PC-9 (cell line): ENCODE measurements around the gene IL1R2. TPM values are rescaled to one million over a fixed set of nuclear protein-coding genes. Genes with fewer than 3 reads are reported as not detected.

Source experiments
- BruUV-seq: library from RNA; stranded (reverse); fragments of 400-500 nt; replicated peaks from 2 replicates; lab custom pipeline; 2021; lab: Mats Ljungman, UMichigan
- CTCF ChIA-PET: fragments of 300-600 bp; sonication (Branson Sonifier 250); formaldehyde crosslinking; loops from one replicate; lab custom pipeline; 2022; ENCODE audit warnings: antibody characterized with exemption; lab: Charles Lee
- POLR2A ChIA-PET: fragments of 300-600 bp; sonication (Branson Sonifier 250); formaldehyde crosslinking; loops from one replicate; lab custom pipeline; 2022; ENCODE audit warnings: antibody characterized with exemption; ENCODE audit not compliant: unreplicated experiment; lab: Charles Lee
- DNase-seq, 2 experiments: peaks; one replicate each; pipeline versions ENCODE4 v3.0.0 to v3.0.0-alpha.2; 2015 to 2022; ENCODE audit warnings: mixed read lengths in 1 of 2
- H2AFZ ChIP-seq: fragments of 200-600 bp; sonication (generic); 2 replicates; pipeline ENCODE4 v1.8.1; 2017; ENCODE audit warnings: antibody characterized with exemption
- H3F3A ChIP-seq: fragments of 200-600 bp; sonication (generic); 2 replicates; pipeline ENCODE4 v1.8.1; 2017; ENCODE audit warnings: antibody characterized with exemption, mild to moderate bottlenecking, low read depth; ENCODE audit not compliant: insufficient read depth
- H3K27ac ChIP-seq: fragments of 200-600 bp; sonication (generic); 2 replicates; pipeline ENCODE4 v1.6.1; 2016; ENCODE audit warnings: mixed run types
- H3K27me3 ChIP-seq: fragments of 200-600 bp; sonication (generic); 2 replicates; pipeline ENCODE4 v1.6.1; 2016; ENCODE audit warnings: low read depth, mixed run types; ENCODE audit not compliant: insufficient read depth
- H3K36me3 ChIP-seq: fragments of 200-600 bp; sonication (generic); 2 replicates; pipeline ENCODE4 v1.6.1; 2016; ENCODE audit warnings: low read depth, mixed run types
- H3K4me1 ChIP-seq: fragments of 200-600 bp; sonication (generic); replicated peaks from 2 replicates; pipeline ENCODE4 v1.6.1; 2016; ENCODE audit warnings: mixed run types; ENCODE audit not compliant: insufficient read depth
- H3K4me2 ChIP-seq: fragments of 200-600 bp; sonication (generic); 2 replicates; pipeline ENCODE4 v1.6.1; 2017; ENCODE audit warnings: mixed run types
- H3K4me3 ChIP-seq: fragments of 200-600 bp; sonication (generic); 2 replicates; pipeline ENCODE4 v1.6.1; 2016; ENCODE audit warnings: mixed run types
- H3K79me2 ChIP-seq: fragments of 200-600 bp; sonication (generic); 2 replicates; pipeline ENCODE4 v1.6.1; 2017; ENCODE audit warnings: low read depth, mixed run types
- H3K9me2 ChIP-seq: fragments of 200-600 bp; sonication (generic); 2 replicates; pipeline ENCODE4 v1.8.1; 2017; ENCODE audit warnings: mild to moderate bottlenecking; ENCODE audit not compliant: insufficient read depth
- H3K9me3 ChIP-seq: fragments of 200-600 bp; sonication (generic); 2 replicates; pipeline ENCODE4 v1.8.1; 2016; ENCODE audit warnings: low read depth; ENCODE audit not compliant: insufficient read depth
- H4K20me1 ChIP-seq: fragments of 200-600 bp; sonication (generic); 2 replicates; pipeline ENCODE4 v1.8.1; 2017; ENCODE audit not compliant: insufficient read depth
- CTCF ChIP-seq: fragments of 200-600 bp; sonication (generic); conservative IDR thresholded peaks from 2 replicates; pipeline ENCODE4 v1.6.1; 2017; ENCODE audit warnings: mixed run types, antibody characterized with exemption, mild to moderate bottlenecking, moderate library complexity
- EZH2 ChIP-seq: fragments of 200-600 bp; sonication (generic); IDR thresholded peaks from 2 replicates; pipeline ENCODE4 v1.8.0; 2017; ENCODE audit warnings: antibody characterized with exemption, low read depth
- intact Hi-C: fragments of 100-400 bp; cut with micrococcal nuclease; formaldehyde crosslinking; loops from one replicate; pipeline ENCODE4 v1.10.0; 2022; ENCODE audit not compliant: unreplicated experiment
- total RNA-seq: library from RNA; stranded (reverse); gene quantifications from 2 replicates; pipeline ENCODE4 v1.2.3, GENCODE V29; 2021

Gene IL1R2
- total RNA-seq, 1 experiment from 2014 or later: 3.8 TPM

GRCh38 chr2:101976891-101977290, 14.9 kb upstream of the IL1R2 start:
- peaks cover under 1% of the 10 kb centered on the region; the same call in 1 of the 2 replicates for H3K9me3 ChIP-seq
- no peak overlapping the region for H3K27ac ChIP-seq
- no peak for DNase-seq
- H3F3A ChIP-seq: peaks cover 17% of the 10 kb centered on the region; the same call in 1 of the 2 replicates
- H3K4me3 ChIP-seq: no peak overlapping the region
- no peaks in the 10 kb centered on the region for H4K20me1 ChIP-seq
- peaks cover 17% of the 10 kb centered on the region for H3K4me1 ChIP-seq
- no peaks in the 10 kb centered on the region for H3K36me3 ChIP-seq
- H3K79me2 ChIP-seq: no peaks in the 10 kb centered on the region
- CTCF ChIA-PET: interaction anchor here (0.5 kb wide), 1 partner anchor 189 kb away, joined by 3 read pairs; no protein-coding TSS in a partner anchor
- POLR2A ChIA-PET: no interaction called here
- H2AFZ ChIP-seq: no peak overlapping the region
- no peaks in the 10 kb centered on the region for H3K9me2 ChIP-seq
- TF ChIP-seq EZH2: no peak
- TF ChIP-seq CTCF: no peak
- H3K4me2 ChIP-seq: no peak overlapping the region
- H3K27me3 ChIP-seq: no peaks in the 10 kb centered on the region
- no TSS peak for BruUV-seq
- intact Hi-C loops: no loop called here

GRCh38 chr2:101980368-101980767, 11.4 kb upstream of the IL1R2 start:
- POLR2A ChIA-PET: no interaction called here

GRCh38 chr2:101981066-101981465, 10.7 kb upstream of the IL1R2 start:
- H3K79me2 ChIP-seq: no peaks in the 10 kb centered on the region; the same call in 1 of the 2 replicates
- CTCF ChIA-PET: interaction anchor here (0.7 kb wide), 1 partner anchor 98 kb away, joined by 3 read pairs; no protein-coding TSS in a partner anchor
- H3K4me3 ChIP-seq: no peak overlapping the region
- H3K27ac ChIP-seq: no peak overlapping the region
- H3K9me3 ChIP-seq: no peaks in the 10 kb centered on the region
- no peaks in the 10 kb centered on the region for H3K36me3 ChIP-seq
- H3F3A ChIP-seq: peaks cover 41% of the 10 kb centered on the region
- intact Hi-C loops: loop anchor here (5.0 kb wide), 1 partner anchor 99 kb away; no protein-coding TSS in a partner anchor
- no peaks in the 10 kb centered on the region for H3K9me2 ChIP-seq
- H2AFZ ChIP-seq: no peak overlapping the region
- H3K27me3 ChIP-seq: no peaks in the 10 kb centered on the region
- BruUV-seq: no TSS peak
- POLR2A ChIA-PET: no interaction called here
- TF ChIP-seq CTCF: no peak
- TF ChIP-seq EZH2: no peak
- DNase-seq: no peak
- H3K4me2 ChIP-seq: no peak overlapping the region
- no peaks in the 10 kb centered on the region for H4K20me1 ChIP-seq
- H3K4me1 ChIP-seq: peaks cover 41% of the 10 kb centered on the region

More at GRCh38 chr2:101980368-101980767, 11.4 kb upstream of the IL1R2 start:
- Histone ChIP-seq H3K9me2 (no peaks in the 10 kb centered on the region), H2AFZ (no peak overlapping the region), H3K4me3 (no peak overlapping the region), H3K36me3 (no peaks in the 10 kb centered on the region), H3K4me1 (peaks cover 34% of the 10 kb centered on the region), H3K27me3 (no peaks in the 10 kb centered on the region), H3K4me2 (no peak overlapping the region), H3K9me3 (no peaks in the 10 kb centered on the region), H3F3A (peaks cover 35% of the 10 kb centered on the region), H3K27ac (no peak overlapping the region), H4K20me1 (no peaks in the 10 kb centered on the region), H3K79me2 (no peaks in the 10 kb centered on the region; the same call in 1 of the 2 replicates)
- TF ChIP-seq EZH2: no peak
- TF ChIP-seq CTCF: no peak
- intact Hi-C loops: loop anchor here (5.0 kb wide), 1 partner anchor 98 kb away; no protein-coding TSS in a partner anchor
- no peak for DNase-seq
- CTCF ChIA-PET: interaction anchor here (0.6 kb wide), 1 partner anchor 833 kb away, joined by 3 read pairs; no protein-coding TSS in a partner anchor
- BruUV-seq: no TSS peak
